Vagina (tissue), 2 donors: ENCODE measurements around the gene CEP104. TPM values are rescaled to one million over a fixed set of nuclear protein-coding genes. Genes with fewer than 3 reads are reported as not detected.

Experiments
- DNase-seq, 2 donors: peaks; one replicate each; pipeline ENCODE4 v3.0.0-alpha.2; 2017; ENCODE audit errors: extremely low spot score in 2 of 2
- H3K27ac ChIP-seq: fragments of 200-600 bp; sonication (generic); one replicate; pipeline ENCODE4 v1.5.1; 2019
- H3K27me3 ChIP-seq: fragments of 200-600 bp; sonication (generic); one replicate; pipeline ENCODE4 v1.5.1; 2019
- H3K36me3 ChIP-seq, 2 donors: fragments of 200-600 bp; sonication (generic); one replicate each; pipeline ENCODE4 v1.5.1; 2017 to 2019
- H3K4me1 ChIP-seq: fragments of 200-600 bp; sonication (generic); one replicate; pipeline ENCODE4 v1.5.1; 2019
- H3K4me3 ChIP-seq, 2 donors: fragments of 200-600 bp; sonication (generic); 1 replicate in 1 of 2; 2 replicates in 1 of 2; pipeline ENCODE4 v1.5.1; 2016 to 2019
- H3K9me3 ChIP-seq: fragments of 200-600 bp; sonication (generic); one replicate; pipeline ENCODE4 v1.5.1; 2019
- CTCF ChIP-seq, 3 experiments: fragments of 450-650 bp in 2 of 3; fragments of 200-600 bp in 1 of 3; sonication (generic) in 1 of 3; IDR thresholded peaks; one replicate each; pipeline ENCODE4 v1.5.1; 2017 to 2019; ENCODE audit warnings: antibody characterized with exemption in 3 of 3, mild to moderate bottlenecking in 2 of 3, moderate library complexity in 2 of 3
- POLR2A ChIP-seq, 2 donors: fragments of 450-650 bp; IDR thresholded peaks; one replicate each; pipeline ENCODE4 v1.6.1; 2017; ENCODE audit warnings: antibody characterized with exemption in 2 of 2, mild to moderate bottlenecking in 2 of 2, moderate library complexity in 2 of 2
- POLR2AphosphoS5 ChIP-seq, 2 donors: sonication (generic); formaldehyde crosslinking; IDR thresholded peaks; one replicate each; pipeline ENCODE4 v1.9.0; 2017; ENCODE audit warnings: antibody characterized with exemption in 2 of 2, mild to moderate bottlenecking in 2 of 2, low read depth in 1 of 2; ENCODE audit not compliant: insufficient read depth in 1 of 2
- intact Hi-C: fragments of 100-400 bp; cut with DNase I; formaldehyde crosslinking; loops from one replicate; pipeline ENCODE4 v1.15.1; 2023
- total RNA-seq: library from RNA; depleted of rRNA; stranded (reverse); fragments of >200 nt; gene quantifications from one replicate; pipeline ENCODE4 v1.2.3, GENCODE V29; 2016

Gene CEP104
- total RNA-seq, 1 donor from 2014 or later = 62.9 TPM

GRCh38 chr1:3778590-3779264 is 78.3 kb downstream of the CEP104 start:
- H3K4me1 ChIP-seq = peaks cover 28% of the 10 kb centered on the region
- no peak for DNase-seq
- peaks cover 0 to 48% of the 10 kb centered on the region in 2 donors for H3K36me3 ChIP-seq
- no peak overlapping the region for H3K4me3 ChIP-seq
- TF ChIP-seq POLR2A (IDR thresholded peaks at IDR 0.05) = no peak
- no peak for TF ChIP-seq POLR2AphosphoS5 (IDR thresholded peaks at IDR 0.05; ENCODE audit: insufficient read depth in 1 of 2, low read depth in 1 of 2)
- TF ChIP-seq CTCF (IDR thresholded peaks at IDR 0.05) = no peak
- H3K9me3 ChIP-seq = no peaks in the 10 kb centered on the region
- no peak overlapping the region for H3K27ac ChIP-seq
- no peaks in the 10 kb centered on the region for H3K27me3 ChIP-seq
- intact Hi-C loops = no loop called here

- TF ChIP-seq POLR2A (IDR thresholded peaks at IDR 0.05) = no peak
- no peak for TF ChIP-seq CTCF (IDR thresholded peaks at IDR 0.05)
- Histone ChIP-seq H3K27me3 (no peaks in the 10 kb centered on the region), H3K4me3 (no peak overlapping the region), H3K27ac (no peak overlapping the region), H3K36me3 (peaks cover 0 to 40% of the 10 kb centered on the region in 2 donors), H3K9me3 (no peaks in the 10 kb centered on the region), H3K4me1 (peaks cover 36% of the 10 kb centered on the region)
- DNase-seq = no peak
- intact Hi-C loops = no loop called here
Observed at GRCh38 chr1:3777647-3778589, 79.1 kb downstream of the CEP104 start.

- no peak for DNase-seq
- intact Hi-C loops = no loop called here
- Histone ChIP-seq H3K36me3 (peaks cover 0 to 32% of the 10 kb centered on the region in 2 donors), H3K27ac (no peak overlapping the region), H3K4me3 (no peak overlapping the region), H3K9me3 (no peaks in the 10 kb centered on the region), H3K4me1 (peaks cover 42% of the 10 kb centered on the region), H3K27me3 (no peaks in the 10 kb centered on the region)
- no peak for TF ChIP-seq CTCF (IDR thresholded peaks at IDR 0.05)
- TF ChIP-seq POLR2AphosphoS5 (IDR thresholded peaks at IDR 0.05; ENCODE audit: insufficient read depth in 1 of 2, low read depth in 1 of 2) = no peak
- no peak for TF ChIP-seq POLR2A (IDR thresholded peaks at IDR 0.05)
Observed at GRCh38 chr1:3777078-3777547, 79.9 kb downstream of the CEP104 start.

DNA sequence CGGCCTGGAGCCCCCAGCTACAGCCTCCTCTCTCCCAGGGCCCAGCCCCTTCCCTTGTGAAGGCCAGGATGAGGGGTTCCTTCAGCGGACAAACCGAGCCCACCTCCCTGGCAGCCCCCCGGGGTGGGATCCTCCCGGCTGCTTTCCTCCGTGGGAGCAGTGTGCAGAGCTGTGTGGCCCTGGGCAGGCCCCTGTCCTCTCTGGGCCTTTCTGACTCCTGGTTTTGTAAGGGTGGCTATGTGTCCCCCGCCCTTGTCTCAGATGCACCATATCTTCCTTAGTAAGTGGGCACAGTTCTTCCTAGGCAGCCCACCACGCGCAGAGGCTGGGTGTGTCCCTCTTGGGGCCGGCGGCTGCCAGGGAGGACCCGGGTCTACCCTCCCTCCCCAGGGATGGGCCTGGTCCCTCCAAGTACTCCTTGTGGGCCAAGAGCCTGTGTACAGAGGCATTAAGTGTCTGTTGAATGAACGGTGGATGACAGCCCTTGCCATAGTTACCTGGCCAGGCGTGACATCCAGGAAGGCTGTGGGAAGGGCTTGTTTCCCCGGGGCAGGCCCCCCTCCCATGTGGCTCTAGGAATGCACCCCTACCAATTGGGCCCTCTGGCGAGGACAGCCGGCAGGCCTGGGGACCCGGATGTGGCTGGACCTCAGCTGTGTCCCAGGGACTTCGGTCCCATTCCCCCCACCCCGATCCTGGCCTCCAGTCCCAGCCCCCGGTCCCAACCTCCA is 80.6 kb downstream of the CEP104 start:
- Histone ChIP-seq H3K36me3 (peaks cover 0 to 25% of the 10 kb centered on the region in 2 donors), H3K4me1 (peaks cover 49% of the 10 kb centered on the region), H3K4me3 (no peak overlapping the region), H3K9me3 (no peaks in the 10 kb centered on the region), H3K27me3 (no peaks in the 10 kb centered on the region), H3K27ac (no peak overlapping the region)
- DNase-seq = no peak
- intact Hi-C loops = no loop called here
- TF ChIP-seq CTCF (IDR thresholded peaks at IDR 0.05) = no peak
